ENCODE measurements around the gene SLC8A3. TPM values are rescaled to one million over a fixed set of nuclear protein-coding genes. Genes with fewer than 3 reads are reported as not detected.

Gene SLC8A3
- total RNA-seq, 1 experiment from 2014 or later: not detected

GRCh38 chr14:70156592-70156991 lies 32.2 kb downstream of the SLC8A3 start:
- Histone ChIP-seq H3K9ac (ENCODE audit: low read length) (no peak overlapping the region), H3K36me3 (ENCODE audit: control insufficient read depth in 1 of 2, insufficient read depth in 2 of 2, low read length in 2 of 2) (no peaks in the 10 kb centered on the region), H3K9me2 (ENCODE audit: insufficient read depth) (no peaks in the 10 kb centered on the region), H4K20me1 (ENCODE audit: insufficient read depth) (no peaks in the 10 kb centered on the region), H3K4me3 (replicated peaks in 1 of 2; ENCODE audit: low read depth in 1 of 2, low read length in 2 of 2) (no peak overlapping the region), H3K27me3 (ENCODE audit: insufficient read depth, low read length) (peaks cover 64% of the 10 kb centered on the region), H3K27ac (ENCODE audit: low read depth, low read length) (no peak overlapping the region), H3K9me3 (ENCODE audit: control insufficient read depth in 1 of 2, insufficient read depth in 1 of 2, low read depth in 1 of 2, low read length in 2 of 2) (no peaks in the 10 kb centered on the region), H3K79me2 (ENCODE audit: insufficient read depth, low read length) (no peaks in the 10 kb centered on the region), H3K4me1 (ENCODE audit: control insufficient read depth in 1 of 2, insufficient read depth in 2 of 2, low read length in 2 of 2) (no peaks in the 10 kb centered on the region), H2AFZ (ENCODE audit: low read depth, low read length, poor library complexity, severe bottlenecking) (no peak overlapping the region), H3K4me2 (ENCODE audit: low read length) (no peak overlapping the region)
- ATAC-seq (no peak), DNase-seq (ENCODE audit: low read depth, low spot score) (no peak)
- RAD21 ChIA-PET (ENCODE audit: low non-redundant PET in 1 of 2, low total read pairs in 2 of 2, uncharacterized antibody in 2 of 2, unreplicated experiment in 2 of 2): no interaction called here
- CTCF ChIA-PET: no interaction called here
- POLR2A ChIA-PET: no interaction called here
- TF ChIP-seq CEBPB (IDR thresholded peaks at IDR 0.05; ENCODE audit: low read depth) (no peak), JUND (IDR thresholded peaks at IDR 0.05) (no peak), EGR1 (IDR thresholded peaks at IDR 0.05; ENCODE audit: low read depth) (no peak)
- no TSS peak for BruUV-seq (replicated peaks)
- intact Hi-C loops (cut with micrococcal nuclease): no loop called here

GRCh38 chr14:70152704-70153103 lies 36.0 kb downstream of the SLC8A3 start:
- H3K36me3 ChIP-seq (ENCODE audit: control insufficient read depth in 1 of 2, insufficient read depth in 2 of 2, low read length in 2 of 2): no peaks in the 10 kb centered on the region
- ATAC-seq (no peak), DNase-seq (ENCODE audit: low read depth, low spot score) (no peak)
- H3K4me1 ChIP-seq (ENCODE audit: control insufficient read depth in 1 of 2, insufficient read depth in 2 of 2, low read length in 2 of 2): no peaks in the 10 kb centered on the region
- intact Hi-C loops (cut with micrococcal nuclease): no loop called here
- H3K27me3 ChIP-seq (ENCODE audit: insufficient read depth, low read length): peaks cover 81% of the 10 kb centered on the region
- ChIA-PET POLR2A (no interaction called here), CTCF (no interaction called here), RAD21 (ENCODE audit: low non-redundant PET in 1 of 2, low total read pairs in 2 of 2, uncharacterized antibody in 2 of 2, unreplicated experiment in 2 of 2) (no interaction called here)
- no peak overlapping the region for H3K4me3 ChIP-seq (replicated peaks in 1 of 2; ENCODE audit: low read depth in 1 of 2, low read length in 2 of 2)
- no peaks in the 10 kb centered on the region for H3K9me2 ChIP-seq (ENCODE audit: insufficient read depth)
- BruUV-seq (replicated peaks): no TSS peak
- H3K79me2 ChIP-seq (ENCODE audit: insufficient read depth, low read length): no peaks in the 10 kb centered on the region
- TF ChIP-seq ATF3 (IDR thresholded peaks at IDR 0.05) (no peak), POLR2A (IDR thresholded peaks at IDR 0.05; ENCODE audit: borderline replicate concordance, extremely low read depth, insufficient read depth, insufficient read length) (no peak), SP1 (IDR thresholded peaks at IDR 0.05; ENCODE audit: low read depth) (no peak), ZFX (IDR thresholded peaks at IDR 0.05) (no peak), MAX (IDR thresholded peaks at IDR 0.05) (no peak), EZH2phosphoT487 (IDR thresholded peaks at IDR 0.05; ENCODE audit: borderline replicate concordance) (no peak), ELF1 (IDR thresholded peaks at IDR 0.05; ENCODE audit: borderline replicate concordance, low read depth) (no peak), YY1 (IDR thresholded peaks at IDR 0.05; ENCODE audit: extremely low read depth, insufficient replicate concordance, low read depth, low read length) (no peak)
- no peak overlapping the region for H3K27ac ChIP-seq (ENCODE audit: low read depth, low read length)
- no peaks in the 10 kb centered on the region for H4K20me1 ChIP-seq (ENCODE audit: insufficient read depth)
- no peak overlapping the region for H2AFZ ChIP-seq (ENCODE audit: low read depth, low read length, poor library complexity, severe bottlenecking)
- H3K9ac ChIP-seq (ENCODE audit: low read length): no peak overlapping the region
- no peaks in the 10 kb centered on the region for H3K9me3 ChIP-seq (ENCODE audit: control insufficient read depth in 1 of 2, insufficient read depth in 1 of 2, low read depth in 1 of 2, low read length in 2 of 2)
- no peak overlapping the region for H3K4me2 ChIP-seq (ENCODE audit: low read length)
